Cardiac muscle cell (in vitro differentiated cells and primary cell): Measurements from ENCODE around the gene AMMECR1L. TPM values are rescaled to one million over a fixed set of nuclear protein-coding genes. Genes with fewer than 3 reads are reported as not detected.
"Not testable (repeated sequence)": the region's sequence is repeated elsewhere in the genome, so short reads cannot be mapped to it uniquely, and the experiment has no call there.

ENCODE experiments used
- DNase-seq, 2 donors: peaks; one replicate each; pipeline versions ENCODE4 v3.0.0 to v3.0.0-alpha.2; 2010 to 2017; ENCODE audit warnings: low read depth in 1 of 2, low spot score in 1 of 2
- H3K27ac ChIP-seq: fragments of 200-600 bp; sonication (generic); 2 replicates; pipeline ENCODE4 v1.5.1; 2016
- H3K27me3 ChIP-seq: fragments of 200-600 bp; sonication (generic); 2 replicates; pipeline ENCODE4 v1.6.0; 2016; ENCODE audit warnings: control low read depth
- H3K36me3 ChIP-seq: fragments of 200-600 bp; sonication (generic); 2 replicates; pipeline ENCODE4 v1.5.1; 2016; ENCODE audit warnings: control low read depth
- H3K4me1 ChIP-seq: fragments of 200-600 bp; sonication (generic); 2 replicates; pipeline ENCODE4 v1.8.1; 2017; ENCODE audit warnings: low read depth, mild to moderate bottlenecking, mixed run types
- H3K4me3 ChIP-seq: fragments of 200-600 bp; sonication (generic); 2 replicates; pipeline ENCODE4 v1.5.1; 2016; ENCODE audit warnings: mild to moderate bottlenecking
- H3K9me3 ChIP-seq: fragments of 200-600 bp; sonication (generic); 2 replicates; pipeline ENCODE4 v1.5.1; 2017; ENCODE audit warnings: low read depth, mild to moderate bottlenecking, control low read depth
- CTCF ChIP-seq: IDR thresholded peaks from 2 replicates; pipeline ENCODE4 v1.5.1; 2012; ENCODE audit warnings: low read depth, mild to moderate bottlenecking, low read length
- polyA plus RNA-seq: library from polyadenylated mRNA; unstranded; fragments of >200 nt; fragmentation: Nextera tagmentation; extraction: Ambion mirVana; gene quantifications from 2 replicates; pipeline ENCODE4 v1.2.1, GENCODE V29; 2016
- total RNA-seq: library from RNA; depleted of rRNA; stranded (reverse); fragments of >200 nt; gene quantifications from 2 replicates; pipeline ENCODE4 v1.2.3, GENCODE V29; 2016

Gene AMMECR1L
- total and polyA plus RNA-seq, 2 experiments from 2014 or later, result 6.6 to 10.3 TPM

- H3K36me3 ChIP-seq, result no peaks in the 10 kb centered on the region
- TF ChIP-seq CTCF, result no peak
- H3K27me3 ChIP-seq, result no peaks in the 10 kb centered on the region
- no peaks in the 10 kb centered on the region for H3K9me3 ChIP-seq
- no peak overlapping the region for H3K27ac ChIP-seq
- no peak for DNase-seq
- no peak overlapping the region for H3K4me3 ChIP-seq
- H3K4me1 ChIP-seq, result no peaks in the 10 kb centered on the region
Observed at GRCh38 chr2:127913808-127914457, 28.2 kb upstream of the AMMECR1L start.

- Histone ChIP-seq H3K9me3 (no peaks in the 10 kb centered on the region), H3K36me3 (no peaks in the 10 kb centered on the region), H3K27ac (no peak overlapping the region), H3K4me3 (no peak overlapping the region), H3K4me1 (no peaks in the 10 kb centered on the region), H3K27me3 (peaks cover 7% of the 10 kb centered on the region)
- DNase-seq, result no peak
- no peak for TF ChIP-seq CTCF
Observed at GRCh38 chr2:127911737-127912136, 26.0 kb upstream of the AMMECR1L start.

- no peak for TF ChIP-seq CTCF
- Histone ChIP-seq H3K4me3 (no peak overlapping the region), H3K27me3 (peaks cover 7% of the 10 kb centered on the region), H3K27ac (no peak overlapping the region), H3K36me3 (no peaks in the 10 kb centered on the region), H3K4me1 (no peaks in the 10 kb centered on the region), H3K9me3 (no peaks in the 10 kb centered on the region)
- no peak for DNase-seq
Observed at GRCh38 chr2:127910415-127910814, 24.7 kb upstream of the AMMECR1L start.

GRCh38 chr2:127909019-127909418, 23.3 kb upstream of the AMMECR1L start:
- Histone ChIP-seq H3K9me3 (no peaks in the 10 kb centered on the region), H3K27me3 (peaks cover 7% of the 10 kb centered on the region), H3K4me3 (no peak overlapping the region), H3K36me3 (no peaks in the 10 kb centered on the region), H3K4me1 (no peaks in the 10 kb centered on the region), H3K27ac (no peak overlapping the region)
- TF ChIP-seq CTCF, result no peak
- DNase-seq, result no peak

- DNase-seq, H3K27me3 ChIP-seq, H3K4me1 ChIP-seq: not testable (repeated sequence)
Observed at GRCh38 chr2:127907733-127908400, 22.1 kb upstream of the AMMECR1L start.

GRCh38 chr2:127906206-127906926, 20.6 kb upstream of the AMMECR1L start:
- Histone ChIP-seq H3K27ac (no peak overlapping the region), H3K36me3 (no peaks in the 10 kb centered on the region), H3K9me3 (no peaks in the 10 kb centered on the region), H3K27me3 (peaks cover 7% of the 10 kb centered on the region), H3K4me1 (no peaks in the 10 kb centered on the region), H3K4me3 (no peak overlapping the region)
- no peak for DNase-seq
- no peak for TF ChIP-seq CTCF

More at GRCh38 chr2:127907733-127908400, 22.1 kb upstream of the AMMECR1L start:
- H3K9me3 ChIP-seq, H3K4me3 ChIP-seq, H3K36me3 ChIP-seq, H3K27ac ChIP-seq: not testable (repeated sequence)
